GM18873 (cell line): Measurements from ENCODE around the gene SLCO4A1.
"Not testable (repeated sequence)": the region's sequence is repeated elsewhere in the genome, so short reads cannot be mapped to it uniquely, and the experiment has no call there.

ENCODE experiments used
- ATAC-seq: cut with Tn5 transposase; IDR thresholded peaks from one replicate; pipeline ENCODE4 v1.9.1; 2021; ENCODE audit warnings: mild to moderate bottlenecking, moderate library complexity, moderate number of reproducible peaks; ENCODE audit not compliant: unreplicated experiment, low FRiP score

The SLCO4A1 gene

DNA sequence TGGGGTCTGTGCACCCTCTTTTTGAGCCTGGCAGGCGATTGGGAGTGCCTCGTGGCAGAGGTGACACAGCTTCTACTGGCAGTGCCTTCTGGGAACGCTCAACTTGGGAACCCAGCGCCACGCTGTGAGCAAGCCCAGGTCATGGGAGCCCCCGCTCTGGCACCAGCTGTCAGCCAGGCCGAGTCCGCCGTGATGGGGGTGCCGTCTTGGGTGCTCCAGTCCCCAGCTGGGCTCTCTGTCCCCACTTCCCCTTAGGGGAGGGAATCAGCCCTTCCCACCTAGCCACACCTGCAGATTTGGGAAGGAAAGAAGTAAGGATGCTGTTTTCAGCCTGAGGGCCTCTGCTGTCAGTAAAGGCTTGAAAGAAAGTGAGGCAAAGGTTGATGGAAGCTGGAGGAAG lies 35.4 kb downstream of the SLCO4A1 start:
- ATAC-seq: no peak

DNA sequence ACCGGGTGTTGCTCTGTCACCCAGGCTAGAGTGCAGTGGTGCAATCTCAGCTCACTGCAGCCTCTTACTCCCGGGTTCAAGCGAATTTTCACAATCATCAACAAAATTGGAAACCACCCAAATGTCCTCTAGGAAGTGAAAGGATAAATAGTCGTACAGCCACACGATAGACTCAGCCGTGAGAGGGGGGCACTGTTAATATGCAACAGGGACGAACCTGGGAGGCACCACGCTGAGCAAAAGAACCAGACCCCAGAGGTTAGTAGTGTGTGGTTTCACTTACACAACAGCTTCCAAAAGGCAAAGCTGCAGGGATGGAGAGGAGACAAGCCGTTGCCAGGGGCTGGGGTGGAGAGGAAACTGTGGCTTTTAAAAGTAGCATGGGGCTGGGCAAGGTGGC lies 36.2 kb downstream of the SLCO4A1 start:
- ATAC-seq: no peak

DNA sequence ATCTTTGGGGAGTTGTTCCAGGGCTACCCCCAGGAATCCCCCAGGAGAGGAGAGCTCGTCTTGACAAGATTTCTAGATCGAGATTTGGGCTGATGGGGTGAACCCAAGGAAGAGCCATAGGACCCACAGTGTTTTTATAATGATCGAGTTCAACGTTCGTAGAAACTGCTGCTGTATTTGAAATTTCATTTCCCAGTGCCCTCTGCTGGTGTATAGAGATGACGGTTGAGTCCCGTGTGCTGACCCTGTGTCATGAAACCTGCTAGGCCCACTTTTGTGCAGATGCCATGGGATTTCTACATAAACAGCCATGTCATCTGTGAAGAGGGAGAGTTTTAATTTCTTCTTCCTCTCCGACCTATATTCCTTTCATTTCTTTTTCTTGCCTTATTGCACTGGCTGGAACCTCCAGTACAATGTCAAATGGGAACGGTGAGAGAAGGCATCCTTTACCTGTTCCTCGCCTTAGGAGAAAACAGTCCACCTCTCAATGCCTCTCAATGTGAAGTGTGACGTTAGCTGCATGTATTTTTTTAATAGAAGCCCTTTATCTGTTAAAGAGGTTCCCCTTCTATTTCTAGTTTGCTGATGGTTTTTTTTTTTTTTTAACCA lies 37.8 kb downstream of the SLCO4A1 start:
- no peak for ATAC-seq

DNA sequence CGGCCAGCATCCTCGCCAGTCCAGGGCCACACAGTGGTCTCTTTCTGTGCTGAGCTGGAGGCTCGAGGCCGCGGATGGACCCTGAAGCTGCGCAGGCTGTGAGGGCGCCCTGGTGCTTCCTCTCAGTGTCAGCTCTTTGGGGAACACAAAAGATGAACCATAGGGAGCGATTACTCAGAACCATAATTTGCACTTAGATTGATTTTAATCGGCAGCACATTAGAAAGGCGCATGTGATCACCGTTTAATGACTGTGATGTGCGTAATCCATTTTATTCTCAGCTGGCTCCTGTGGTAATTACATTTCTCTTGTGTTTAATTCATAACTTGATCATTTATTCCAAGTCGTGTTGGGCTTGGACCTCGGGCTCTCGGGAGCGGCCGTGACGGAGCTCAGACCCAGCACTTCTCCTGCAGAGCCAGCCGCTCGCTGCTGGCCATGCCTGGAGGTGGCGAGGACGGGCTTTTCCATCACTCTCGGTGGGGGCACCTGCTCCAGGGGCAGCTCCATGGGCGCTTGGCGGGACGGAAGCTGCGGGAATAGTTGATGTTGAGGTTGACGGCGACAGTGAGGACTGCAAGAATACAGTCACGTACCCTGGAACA lies 40.7 kb downstream of the SLCO4A1 start:
- no peak for ATAC-seq

DNA sequence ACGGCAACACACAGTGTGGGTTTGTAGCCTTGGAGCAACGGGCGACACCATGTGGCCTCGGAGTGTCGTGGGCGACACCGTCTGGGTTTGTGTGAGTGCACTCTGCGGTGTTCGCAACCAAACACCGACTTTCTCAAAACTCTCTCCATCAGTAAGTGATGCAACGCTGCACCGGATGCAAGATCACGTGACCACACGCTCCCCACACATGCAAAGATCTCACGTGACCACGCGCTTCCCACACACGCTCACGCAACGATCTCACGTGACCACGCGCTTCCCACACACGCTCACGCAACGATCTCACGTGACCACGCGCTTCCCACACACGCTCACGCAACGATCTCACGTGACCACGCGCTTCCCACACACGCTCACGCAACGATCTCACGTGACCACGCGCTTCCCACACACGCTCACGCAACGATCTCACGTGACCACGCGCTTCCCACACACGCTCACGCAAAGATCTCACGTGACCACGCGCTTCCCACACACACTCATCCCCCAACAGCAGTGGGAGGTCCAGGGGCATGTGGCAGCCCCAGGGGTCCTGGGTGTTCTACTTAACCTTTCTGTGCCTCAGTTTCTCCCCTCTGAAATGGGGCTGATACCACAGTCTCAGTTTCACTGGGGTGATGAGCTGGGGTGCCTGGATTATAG lies 41.5 kb downstream of the SLCO4A1 start:
- ATAC-seq: not testable (repeated sequence)

DNA sequence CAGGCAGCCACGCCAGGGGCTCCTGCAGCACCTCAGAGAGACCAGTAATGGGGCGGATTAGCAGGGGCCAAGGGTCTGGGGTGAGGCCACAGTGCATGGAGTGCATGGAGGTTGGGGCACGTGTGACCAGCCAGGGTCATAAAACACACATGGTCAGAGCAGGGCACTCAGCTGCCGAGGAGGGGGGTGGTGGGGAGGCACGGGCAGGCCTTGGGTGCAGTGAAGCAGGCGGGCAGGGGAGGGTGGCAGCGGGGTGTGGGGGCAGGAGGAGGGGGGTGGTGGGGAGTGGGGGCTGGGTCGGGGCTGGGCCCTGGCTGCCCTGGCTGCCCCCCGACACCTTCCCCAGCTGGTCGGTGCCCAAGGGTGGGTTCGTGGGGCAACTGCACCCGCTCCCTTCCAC lies 42.7 kb downstream of the SLCO4A1 start:
- ATAC-seq: no peak

DNA sequence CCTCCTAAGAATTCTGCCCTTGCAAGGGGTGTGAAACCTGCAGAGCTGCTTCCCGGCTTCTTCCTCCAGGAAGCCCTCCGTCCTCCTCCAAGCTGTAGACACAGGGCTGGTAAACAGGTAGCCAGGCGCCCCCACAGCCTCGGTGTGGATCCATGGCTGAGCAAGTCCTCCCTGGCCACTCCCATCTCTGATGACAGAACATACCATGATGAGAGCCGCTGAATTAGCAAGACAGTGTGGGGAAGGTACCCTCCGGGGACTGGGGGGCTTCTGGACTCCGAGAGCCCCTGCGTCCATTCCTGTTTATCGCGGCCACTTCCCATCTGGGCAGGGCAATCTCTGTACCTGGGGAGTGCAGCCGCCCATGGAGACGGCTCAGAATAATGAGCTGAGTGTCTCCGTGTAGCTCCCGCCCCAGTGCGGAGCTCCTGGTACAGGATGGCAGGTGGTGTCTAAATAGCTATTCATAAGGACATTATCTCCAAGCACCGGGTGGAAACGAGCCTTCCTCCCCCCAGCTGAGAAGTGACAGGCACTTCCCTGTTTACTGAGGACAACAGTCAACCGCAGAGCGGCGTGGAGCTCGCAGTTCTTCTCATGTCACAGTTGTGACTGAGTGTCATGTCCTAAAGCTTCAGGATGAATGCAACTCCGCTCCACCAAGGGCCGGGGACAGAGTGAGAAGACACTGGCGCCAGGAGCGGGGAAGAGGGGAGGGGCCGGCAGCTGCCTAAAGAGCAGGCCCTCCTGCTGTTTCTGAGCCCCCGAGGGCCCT lies 43.7 kb downstream of the SLCO4A1 start:
- no peak for ATAC-seq

DNA sequence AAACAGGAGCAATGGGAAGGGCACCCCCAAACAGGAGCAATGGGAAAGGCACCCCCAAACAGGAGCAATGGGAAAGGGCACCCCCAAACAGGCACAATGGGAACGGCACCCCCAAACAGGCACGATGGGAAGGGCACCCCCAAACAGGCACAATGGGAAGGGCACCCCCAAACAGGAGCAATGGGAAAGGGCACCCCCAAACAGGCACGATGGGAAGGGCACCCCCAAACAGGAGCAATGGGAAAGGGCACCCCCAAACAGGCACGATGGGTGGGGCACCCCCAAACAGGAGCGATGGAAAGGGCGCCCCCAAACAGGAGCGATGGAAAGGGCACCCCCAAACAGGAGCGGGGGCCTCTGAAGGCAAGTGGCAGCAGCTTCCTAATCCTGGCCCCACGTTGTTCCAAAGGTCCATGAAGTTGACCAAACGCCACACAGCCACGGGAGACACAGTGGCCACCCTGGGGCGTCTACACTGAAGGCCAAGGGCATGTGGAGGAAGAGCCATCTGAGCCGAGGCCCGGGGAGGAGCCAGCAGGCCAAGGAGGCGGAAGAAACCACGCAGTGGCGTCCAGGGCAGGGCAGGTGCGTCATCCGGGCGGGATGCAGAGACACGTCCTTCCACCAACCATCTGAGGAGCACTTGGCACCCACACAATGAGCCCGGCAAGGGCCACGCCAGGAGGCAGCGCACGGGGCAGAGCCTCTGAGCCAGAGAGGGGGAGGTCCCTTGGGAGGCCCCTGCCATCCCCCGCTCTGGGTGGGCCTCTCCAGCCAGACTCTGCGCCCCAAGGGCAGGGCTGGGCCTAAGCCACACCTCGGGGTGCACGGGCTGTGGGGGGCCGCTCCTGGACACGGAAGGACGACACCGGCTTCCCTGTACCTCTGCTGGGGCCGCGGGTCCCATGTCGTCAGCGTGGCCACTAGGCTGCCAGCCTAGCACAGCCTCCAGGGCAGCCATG lies 44.8 kb downstream of the SLCO4A1 start:
- ATAC-seq: no peak

DNA sequence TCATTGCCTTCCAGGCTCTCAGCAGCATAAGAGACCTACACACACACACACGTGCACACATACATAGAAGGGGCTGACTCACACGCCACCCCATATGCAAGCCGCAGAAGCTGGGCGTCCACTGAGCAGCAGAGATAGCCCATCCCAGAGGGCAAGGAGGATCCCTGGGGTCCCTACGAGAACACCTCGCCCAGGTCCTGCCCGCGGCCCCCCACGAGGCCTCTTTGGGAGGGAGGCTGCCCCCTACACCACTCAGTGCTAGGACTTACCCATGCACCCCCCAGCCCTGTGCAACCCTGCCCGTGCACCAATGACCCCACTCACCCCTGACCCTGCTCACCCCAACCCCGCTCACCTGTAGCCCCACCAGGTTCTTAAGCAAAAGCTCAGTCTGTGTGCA lies 45.8 kb downstream of the SLCO4A1 start:
- ATAC-seq: no peak

DNA sequence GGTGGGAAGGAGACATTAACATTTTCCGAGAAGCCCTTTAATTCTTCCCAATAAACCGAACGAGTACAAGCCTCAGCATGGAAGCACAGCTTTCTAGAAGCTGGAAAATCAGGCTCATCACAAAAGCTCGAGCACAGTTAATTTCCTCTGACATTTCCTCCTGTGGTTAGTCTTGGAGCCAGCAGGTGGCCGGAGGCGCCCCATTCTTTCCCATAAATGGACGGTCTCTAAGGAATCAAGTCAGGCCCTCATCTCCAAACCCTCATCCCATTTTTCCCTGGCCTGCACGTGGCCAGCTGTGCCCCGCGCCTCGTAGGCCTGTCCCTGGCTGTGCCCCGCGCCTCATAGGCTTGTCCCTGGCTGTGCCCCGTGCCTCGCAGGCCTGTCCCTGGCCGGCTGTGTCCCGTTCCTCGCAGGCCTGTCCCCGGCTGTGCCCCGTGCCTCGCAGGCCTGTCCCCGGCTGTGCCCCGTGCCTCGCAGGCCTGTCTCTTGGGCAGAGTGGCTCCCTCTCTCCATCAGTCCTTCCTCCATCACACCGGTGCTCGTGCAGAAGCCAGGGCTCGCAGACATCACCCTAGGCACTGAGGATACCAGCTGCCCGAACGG lies 46.7 kb downstream of the SLCO4A1 start:
- ATAC-seq: no peak

DNA sequence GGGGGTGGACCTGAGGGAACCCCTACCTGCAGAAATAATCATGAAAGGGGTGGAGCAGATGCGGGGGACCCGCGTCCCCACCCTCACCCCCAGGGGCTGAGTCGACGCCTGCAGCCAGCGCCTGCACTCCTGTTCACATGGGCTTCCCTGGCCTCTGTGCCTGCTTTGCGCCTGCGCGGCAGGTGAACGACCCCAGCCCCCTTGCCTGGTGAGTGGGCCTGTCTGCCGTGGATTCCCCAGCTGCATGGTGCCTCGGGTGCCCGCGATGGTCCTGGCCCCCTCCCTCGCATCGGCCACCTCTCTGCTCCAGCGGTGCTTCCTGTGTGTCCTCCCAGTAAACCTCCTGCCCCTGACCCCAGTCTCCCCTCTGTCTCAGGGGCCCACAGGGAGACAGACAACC lies 47.6 kb downstream of the SLCO4A1 start:
- ATAC-seq: no peak

DNA sequence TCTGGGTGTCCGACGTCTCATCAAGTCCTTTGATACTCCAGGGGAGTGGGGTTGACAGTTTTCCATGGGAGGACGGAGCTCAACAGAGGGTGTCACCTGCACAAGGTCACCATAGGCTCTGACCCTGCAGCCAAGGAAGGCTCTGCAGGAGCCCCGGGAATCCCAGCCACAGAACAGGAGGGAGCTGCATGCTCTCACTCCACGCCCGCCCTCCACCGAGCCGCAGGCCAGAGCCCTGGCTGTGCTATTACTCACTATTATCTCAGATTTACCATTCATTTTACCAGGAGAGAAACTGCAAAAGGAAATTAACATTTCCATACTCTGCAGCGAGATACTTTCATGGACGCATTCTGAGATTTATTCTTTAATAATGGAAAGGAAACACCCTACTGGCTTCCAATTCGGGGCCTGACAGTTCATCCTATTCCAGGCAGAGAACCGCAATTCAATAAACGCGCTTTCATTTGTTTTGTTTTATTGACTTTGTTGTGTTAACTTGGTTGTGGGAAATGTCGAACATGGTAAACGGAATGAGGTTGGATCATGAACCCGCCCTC lies 48.0 kb downstream of the SLCO4A1 start:
- ATAC-seq: no peak

DNA sequence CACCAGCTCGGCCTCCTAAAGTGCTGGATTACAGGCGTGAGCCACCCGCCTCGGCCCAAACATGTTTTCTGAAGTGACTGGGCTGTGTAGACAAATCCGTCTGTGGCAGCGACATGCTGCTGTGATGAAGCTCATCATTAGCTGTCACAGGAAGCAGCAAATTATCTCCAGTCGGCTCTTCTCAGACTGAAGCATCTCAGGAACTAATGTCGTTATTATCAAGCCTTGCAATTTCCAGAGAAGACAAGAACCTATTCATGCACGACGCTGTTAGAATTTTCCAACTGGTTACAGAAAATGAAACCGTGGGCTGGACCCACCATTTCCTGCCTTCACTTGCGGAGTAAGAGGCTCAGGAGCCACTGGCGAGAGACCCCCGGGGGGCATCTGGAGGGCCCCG lies 49.2 kb downstream of the SLCO4A1 start:
- ATAC-seq: no peak

DNA sequence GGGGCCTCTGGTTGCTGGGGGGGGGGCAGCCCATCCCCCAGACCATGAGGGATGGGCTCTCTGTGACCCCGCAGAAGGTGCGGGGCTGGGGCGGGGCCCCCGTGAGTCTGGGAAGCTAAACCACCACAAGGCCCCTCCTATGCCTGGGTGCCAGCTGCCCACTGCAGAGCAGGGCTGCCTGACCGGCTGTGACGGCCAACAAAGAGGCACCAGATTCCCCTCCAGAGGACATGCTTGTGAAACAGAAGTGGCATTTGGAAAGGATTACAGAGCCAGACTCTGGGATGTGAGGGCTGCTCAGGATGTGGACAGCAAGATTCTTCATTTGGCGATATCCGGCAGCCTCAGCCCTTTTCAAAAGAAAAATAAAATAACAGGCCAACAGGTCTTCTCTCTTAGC lies 49.9 kb downstream of the SLCO4A1 start:
- ATAC-seq: no peak

DNA sequence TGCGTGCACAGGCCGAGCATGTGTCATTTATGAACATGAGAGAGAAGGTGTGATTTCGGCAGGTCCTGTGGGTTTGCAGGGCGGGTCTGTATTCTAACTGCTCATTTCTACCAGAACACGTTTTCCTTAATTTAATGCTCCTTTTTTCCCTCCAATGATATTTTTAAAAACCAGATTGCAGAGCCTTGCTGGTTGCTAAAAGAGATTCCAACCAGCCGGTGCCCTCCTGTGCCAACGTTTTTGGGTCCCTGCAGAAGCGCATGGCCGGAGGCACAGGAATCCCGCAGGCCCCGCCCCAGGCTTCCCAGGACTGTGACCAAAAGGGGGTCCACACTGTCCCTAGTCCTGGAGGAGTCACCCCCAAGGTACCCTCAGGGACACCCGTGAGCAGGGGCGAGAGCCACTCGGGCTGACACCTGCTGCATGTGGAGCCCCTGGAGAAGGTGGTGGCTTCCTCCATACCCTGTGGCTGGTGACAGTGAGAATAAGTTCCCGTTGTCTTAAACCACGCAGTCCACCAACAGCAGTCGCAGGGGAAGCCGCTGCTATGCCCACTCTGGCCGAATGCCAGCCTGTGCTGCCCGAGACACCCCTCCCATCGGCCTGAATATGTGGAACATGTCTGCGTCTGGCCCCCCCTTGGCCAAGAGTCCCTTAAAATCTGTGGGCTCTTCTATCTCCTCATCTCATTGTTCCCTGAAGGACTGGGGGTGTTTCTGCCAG lies 50.7 kb downstream of the SLCO4A1 start:
- no peak for ATAC-seq

DNA sequence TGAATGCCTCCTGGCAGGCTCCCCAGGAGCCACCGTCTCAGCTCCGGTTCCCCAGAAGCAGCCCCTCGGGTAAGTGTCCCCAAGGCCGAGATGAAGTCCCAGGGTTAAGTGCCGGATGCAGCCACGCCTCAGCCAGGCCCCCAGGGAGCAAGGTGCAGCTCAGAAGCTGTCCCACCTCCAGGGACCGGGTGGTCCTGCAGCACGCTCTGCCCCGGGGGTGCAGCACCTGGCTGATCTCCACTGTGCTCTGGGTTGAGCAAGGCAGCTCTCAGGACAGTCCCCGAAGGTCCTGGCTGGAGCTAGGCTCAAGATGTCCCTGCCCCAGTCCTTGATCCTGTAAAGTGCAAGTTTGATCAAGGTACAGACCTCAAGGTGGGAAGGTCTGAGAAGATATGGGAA lies 51.2 kb downstream of the SLCO4A1 start:
- no peak for ATAC-seq

DNA sequence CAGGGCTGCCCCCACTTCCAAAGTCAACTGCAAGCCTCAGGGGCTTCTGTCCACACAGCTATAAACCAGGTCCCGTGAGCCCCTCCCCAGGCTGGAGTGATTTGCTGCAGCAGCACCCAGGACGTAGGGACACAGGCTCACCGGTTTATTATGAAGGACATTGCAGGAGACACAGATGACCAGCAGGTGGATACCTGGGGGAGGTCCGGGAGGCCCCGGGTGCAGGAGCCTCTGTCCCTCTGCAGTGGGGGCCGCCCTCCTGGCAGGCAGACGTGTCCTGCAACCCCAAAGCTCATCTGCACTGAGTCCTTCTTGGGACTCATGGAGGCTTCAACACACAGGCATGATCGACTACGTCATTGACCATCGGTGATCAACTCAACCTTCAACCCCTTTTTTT lies 51.8 kb downstream of the SLCO4A1 start:
- ATAC-seq: no peak

DNA sequence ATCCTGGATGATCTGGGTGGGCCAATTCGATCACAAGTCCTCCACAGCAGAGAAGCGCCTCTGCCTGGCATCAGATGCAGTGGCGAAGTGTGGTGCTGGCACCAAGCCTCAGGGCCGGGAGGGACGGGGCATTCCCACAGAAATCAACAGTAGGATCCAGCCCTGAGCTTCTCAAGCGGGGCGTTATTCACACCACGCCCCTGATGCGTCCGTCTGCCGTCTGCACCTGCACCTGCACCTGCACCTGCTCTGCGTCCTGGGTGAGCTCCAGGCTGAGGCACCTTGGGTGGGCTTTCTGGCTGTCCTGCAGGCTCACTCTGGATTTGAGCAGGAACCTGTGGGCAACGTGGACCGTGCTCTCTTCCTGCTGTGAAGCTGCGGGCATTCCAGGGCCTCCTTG lies 52.6 kb downstream of the SLCO4A1 start:
- no peak for ATAC-seq
